MG63 (cell line): ENCODE data around the gene LYPD1. TPM values are rescaled to one million over a fixed set of nuclear protein-coding genes. Genes with fewer than 3 reads are reported as not detected.
"Not testable (repeated sequence)": the region's sequence is repeated elsewhere in the genome, so short reads cannot be mapped to it uniquely, and the experiment has no call there.

Experiments
- DNase-seq: peaks from one replicate; pipeline ENCODE4 v3.0.0-alpha.2; 2020
- H3K27me3 ChIP-seq: fragments of 250-450 bp; sonication (Bioruptor Pico); 2 replicates; pipeline ENCODE4 v1.5.1; 2020; ENCODE audit warnings: mild to moderate bottlenecking, moderate library complexity
- H3K36me3 ChIP-seq: fragments of 250-450 bp; sonication (Bioruptor Pico); 2 replicates; pipeline ENCODE4 v1.5.1; 2020; ENCODE audit warnings: mild to moderate bottlenecking, moderate library complexity
- H3K4me3 ChIP-seq: fragments of 250-450 bp; sonication (Bioruptor Pico); 2 replicates; pipeline ENCODE4 v1.5.1; 2020; ENCODE audit warnings: mild to moderate bottlenecking, moderate library complexity
- H3K9me3 ChIP-seq: fragments of 250-450 bp; sonication (Bioruptor Pico); 2 replicates; pipeline ENCODE4 v1.5.1; 2020; ENCODE audit warnings: mild to moderate bottlenecking, moderate library complexity
- total RNA-seq: library from RNA; depleted of rRNA; stranded (reverse); fragments of >200 nt; shearing (Covaris generic); gene quantifications from 2 replicates; pipeline ENCODE4 v1.2.3, GENCODE V29; 2014; ENCODE audit warnings: low replicate concordance; rRNA removed

The LYPD1 gene
- total RNA-seq = 0.20 TPM in 1 of 2 replicates, not detected in the other

- H3K4me3 ChIP-seq = peak within 1 kb of the TSS; percentile 29
- no peaks in the 10 kb centered on the region for H3K36me3 ChIP-seq
- no peaks in the 10 kb centered on the region for H3K9me3 ChIP-seq
- no peak for DNase-seq
- H3K27me3 ChIP-seq = peaks cover 19% of the 10 kb centered on the region
Observed at GRCh38 chr2:132669908-132670495, at the start of gene LYPD1. TSS of gene LYPD1 (minus strand) at chr2:132670205. CDS start at chr2:132669932, 273 bp downstream.

- DNase-seq = no peak
- Histone ChIP-seq H3K4me3 (no peak overlapping the region), H3K27me3 (no peaks in the 10 kb centered on the region), H3K9me3 (no peaks in the 10 kb centered on the region), H3K36me3 (no peaks in the 10 kb centered on the region)
Observed at GRCh38 chr2:132719480-132719879, 49.5 kb upstream of the LYPD1 start.

GRCh38 chr2:132716954-132717353 lies 46.9 kb upstream of the LYPD1 start:
- no peak for DNase-seq
- Histone ChIP-seq H3K27me3 (no peaks in the 10 kb centered on the region), H3K36me3 (no peaks in the 10 kb centered on the region), H3K9me3 (no peaks in the 10 kb centered on the region), H3K4me3 (no peak overlapping the region)

GRCh38 chr2:132715386-132716351 lies 45.7 kb upstream of the LYPD1 start:
- H3K27me3 ChIP-seq = no peaks in the 10 kb centered on the region
- no peak overlapping the region for H3K4me3 ChIP-seq
- no peaks in the 10 kb centered on the region for H3K9me3 ChIP-seq
- DNase-seq = no peak
- H3K36me3 ChIP-seq = no peaks in the 10 kb centered on the region

GRCh38 chr2:132703396-132703795 lies 33.4 kb upstream of the LYPD1 start:
- H3K9me3 ChIP-seq = no peaks in the 10 kb centered on the region
- H3K27me3 ChIP-seq = no peaks in the 10 kb centered on the region
- no peak overlapping the region for H3K4me3 ChIP-seq
- H3K36me3 ChIP-seq = no peaks in the 10 kb centered on the region
- no peak for DNase-seq

GRCh38 chr2:132701810-132702209 lies 31.8 kb upstream of the LYPD1 start:
- DNase-seq = no peak
- no peaks in the 10 kb centered on the region for H3K27me3 ChIP-seq
- H3K9me3 ChIP-seq = no peaks in the 10 kb centered on the region
- no peak overlapping the region for H3K4me3 ChIP-seq
- H3K36me3 ChIP-seq = no peaks in the 10 kb centered on the region

GRCh38 chr2:132699802-132700201 lies 29.8 kb upstream of the LYPD1 start:
- not testable (repeated sequence) for H3K4me3 ChIP-seq, H3K27me3 ChIP-seq, H3K36me3 ChIP-seq, H3K9me3 ChIP-seq, DNase-seq

GRCh38 chr2:132698347-132698746 lies 28.3 kb upstream of the LYPD1 start:
- not testable (repeated sequence) for DNase-seq, H3K9me3 ChIP-seq, H3K27me3 ChIP-seq, H3K4me3 ChIP-seq, H3K36me3 ChIP-seq

GRCh38 chr2:132697556-132698205 lies 27.7 kb upstream of the LYPD1 start:
- Histone ChIP-seq H3K36me3 (no peaks in the 10 kb centered on the region), H3K4me3 (no peak overlapping the region), H3K9me3 (no peaks in the 10 kb centered on the region), H3K27me3 (no peaks in the 10 kb centered on the region)
- no peak for DNase-seq

GRCh38 chr2:132692816-132693215 lies 22.8 kb upstream of the LYPD1 start:
- Histone ChIP-seq H3K27me3 (no peaks in the 10 kb centered on the region), H3K4me3 (no peak overlapping the region), H3K9me3 (no peaks in the 10 kb centered on the region), H3K36me3 (no peaks in the 10 kb centered on the region)
- DNase-seq = no peak

- Histone ChIP-seq H3K4me3 (no peak overlapping the region), H3K36me3 (no peaks in the 10 kb centered on the region), H3K27me3 (no peaks in the 10 kb centered on the region), H3K9me3 (no peaks in the 10 kb centered on the region)
- DNase-seq = no peak
Observed at GRCh38 chr2:132691556-132691955, 21.6 kb upstream of the LYPD1 start.

GRCh38 chr2:132690664-132691303 lies 20.8 kb upstream of the LYPD1 start:
- H3K9me3 ChIP-seq = no peaks in the 10 kb centered on the region
- H3K27me3 ChIP-seq = no peaks in the 10 kb centered on the region; the same call in 1 of the 2 replicates
- no peak overlapping the region for H3K4me3 ChIP-seq
- H3K36me3 ChIP-seq = no peaks in the 10 kb centered on the region
- no peak for DNase-seq

GRCh38 chr2:132681766-132682165 lies 11.8 kb upstream of the LYPD1 start:
- H3K27me3 ChIP-seq = no peaks in the 10 kb centered on the region; the same call in 1 of the 2 replicates
- DNase-seq = no peak

GRCh38 chr2:132680544-132680943 lies 10.5 kb upstream of the LYPD1 start:
- Histone ChIP-seq H3K36me3 (no peaks in the 10 kb centered on the region), H3K27me3 (no peaks in the 10 kb centered on the region), H3K4me3 (no peak overlapping the region), H3K9me3 (no peaks in the 10 kb centered on the region)
- DNase-seq = no peak

More at GRCh38 chr2:132681766-132682165, 11.8 kb upstream of the LYPD1 start:
- no peaks in the 10 kb centered on the region for H3K36me3 ChIP-seq
- no peaks in the 10 kb centered on the region for H3K9me3 ChIP-seq
- H3K4me3 ChIP-seq = no peak overlapping the region

- Histone ChIP-seq H3K27me3 (no peaks in the 10 kb centered on the region), H3K4me3 (no peak overlapping the region)
Observed at GRCh38 chr2:132678483-132678882, 8.5 kb upstream of the LYPD1 start.

GRCh38 chr2:132677661-132678060 lies 7.7 kb upstream of the LYPD1 start:
- Histone ChIP-seq H3K36me3 (no peaks in the 10 kb centered on the region), H3K27me3 (no peaks in the 10 kb centered on the region), H3K9me3 (no peaks in the 10 kb centered on the region), H3K4me3 (no peak overlapping the region)
- DNase-seq = no peak

More at GRCh38 chr2:132678483-132678882, 8.5 kb upstream of the LYPD1 start:
- Histone ChIP-seq H3K36me3 (no peaks in the 10 kb centered on the region), H3K9me3 (no peaks in the 10 kb centered on the region)
- no peak for DNase-seq

GRCh38 chr2:132676999-132677398 lies 7.0 kb upstream of the LYPD1 start:
- no peak for DNase-seq

More at GRCh38 chr2:132676999-132677398, 7.0 kb upstream of the LYPD1 start:
- Histone ChIP-seq H3K27me3 (no peaks in the 10 kb centered on the region), H3K9me3 (no peaks in the 10 kb centered on the region), H3K36me3 (no peaks in the 10 kb centered on the region), H3K4me3 (no peak overlapping the region)
